Fibroblast of lung (primary cell): Measurements from ENCODE around the gene ZNF620. TPM values are rescaled to one million over a fixed set of nuclear protein-coding genes. Genes with fewer than 3 reads are reported as not detected.

Experiments used
- DNase-seq, 2 donors: peaks; one replicate each; pipeline versions ENCODE4 v3.0.0 to v3.0.0-alpha.2; 2010; ENCODE audit warnings: low read depth in 2 of 2
- H2AFZ ChIP-seq: 2 replicates; pipeline ENCODE4 v1.5.1; 2012; ENCODE audit warnings: low read length, control low read depth, inconsistent platforms
- H3K27ac ChIP-seq: 2 replicates; pipeline ENCODE4 v1.5.1; 2011; ENCODE audit warnings: low read length, control low read depth; ENCODE audit not compliant: insufficient read depth
- H3K27me3 ChIP-seq: 2 replicates; pipeline ENCODE4 v1.5.1; 2011; ENCODE audit warnings: mild to moderate bottlenecking, low read length; ENCODE audit not compliant: control insufficient read depth, insufficient read depth
- H3K36me3 ChIP-seq: 2 replicates; pipeline ENCODE4 v1.5.1; 2011; ENCODE audit warnings: low read length; ENCODE audit not compliant: control insufficient read depth, insufficient read depth
- H3K4me1 ChIP-seq: 2 replicates; pipeline ENCODE4 v1.5.1; 2011; ENCODE audit warnings: low read length; ENCODE audit not compliant: control insufficient read depth, insufficient read depth; ENCODE audit errors: extremely low read depth
- H3K4me2 ChIP-seq: 2 replicates; pipeline ENCODE4 v1.5.1; 2011; ENCODE audit warnings: low read length, control low read depth; ENCODE audit not compliant: insufficient read depth; ENCODE audit errors: extremely low read depth
- H3K4me3 ChIP-seq, 4 experiments: fragments of 200-600 bp in 1 of 4; sonication (generic) in 1 of 4; replicated peaks in 1 of 4; 2 replicates each; pipeline ENCODE4 v1.5.1; 2011 to 2016; ENCODE audit warnings: low read length in 4 of 4, low read depth in 3 of 4, mild to moderate bottlenecking in 3 of 4, control low read depth in 2 of 4, inconsistent platforms in 1 of 4, mixed read lengths in 1 of 4; ENCODE audit not compliant: insufficient read depth in 1 of 4; ENCODE audit errors: control extremely low read depth in 1 of 4
- H3K79me2 ChIP-seq: 2 replicates; pipeline ENCODE4 v1.5.1; 2012; ENCODE audit warnings: mild to moderate bottlenecking, low read length, inconsistent platforms; ENCODE audit not compliant: control insufficient read depth, insufficient read depth
- H3K9ac ChIP-seq: 2 replicates; pipeline ENCODE4 v1.5.1; 2011; ENCODE audit warnings: mild to moderate bottlenecking, low read length, control low read depth; ENCODE audit not compliant: insufficient read depth
- H3K9me3 ChIP-seq: 2 replicates; pipeline ENCODE4 v1.5.1; 2012; ENCODE audit warnings: low read depth, low read length; ENCODE audit not compliant: control insufficient read depth, insufficient read depth
- H4K20me1 ChIP-seq: 2 replicates; pipeline ENCODE4 v1.5.1; 2011; ENCODE audit warnings: low read length; ENCODE audit not compliant: control insufficient read depth, insufficient read depth; ENCODE audit errors: extremely low read depth
- CTCF ChIP-seq, 2 donors: IDR thresholded peaks in 1 of 2; conservative IDR thresholded peaks in 1 of 2; 1 replicate in 1 of 2; 2 replicates in 1 of 2; pipeline ENCODE4 v1.5.1; 2011 to 2012; ENCODE audit warnings: low read length in 2 of 2, control low read depth in 1 of 2, inconsistent platforms in 1 of 2, low read depth in 1 of 2, mild to moderate bottlenecking in 1 of 2
- EZH2 ChIP-seq: IDR thresholded peaks from 2 replicates; pipeline ENCODE4 v1.5.1; 2012; ENCODE audit warnings: low read length, control low read depth, mild to moderate bottlenecking; ENCODE audit errors: missing control alignments
- polyA plus RNA-seq, 2 donors: library from polyadenylated mRNA; depleted of rRNA in 1 of 2; stranded (reverse) in 1 of 2; unstranded in 1 of 2; fragments of >200 nt; gene quantifications; 2 replicates each; pipeline ENCODE4 v1.2.1, GENCODE V29; 2011 to 2012; ENCODE audit warnings: missing spikeins in 1 of 2
- total RNA-seq: library from RNA; depleted of rRNA; stranded (reverse); fragments of >200 nt; gene quantifications from 2 replicates; pipeline ENCODE4 v1.2.1, GENCODE V29; 2014

The ZNF620 gene
- total and polyA plus RNA-seq, 2 donors (not counting 1 experiment from before 2014, with no cell fraction given) = 0.51 to 1.5 TPM

- H3K79me2 ChIP-seq = no peaks in the 10 kb centered on the region
- no peak overlapping the region for H2AFZ ChIP-seq
- H3K4me3 ChIP-seq = no peak overlapping the region
- H3K4me1 ChIP-seq = peaks cover 6% of the 10 kb centered on the region
- H3K36me3 ChIP-seq = no peaks in the 10 kb centered on the region
- H4K20me1 ChIP-seq = no peaks in the 10 kb centered on the region
- H3K9me3 ChIP-seq = no peaks in the 10 kb centered on the region
- no peak for DNase-seq
- no peak overlapping the region for H3K27ac ChIP-seq
- no peak overlapping the region for H3K9ac ChIP-seq
- H3K4me2 ChIP-seq = no peak overlapping the region
- H3K27me3 ChIP-seq = no peaks in the 10 kb centered on the region
- TF ChIP-seq CTCF (conservative IDR thresholded peaks at IDR 0.05 in 1 of 2, IDR thresholded peaks at IDR 0.05 in 1 of 2; ENCODE audit: low read depth in 1 of 2, low read length in 2 of 2) = no peak
- TF ChIP-seq EZH2 = no peak
These were observed 3.8 kb upstream of the ZNF620 start for GRCh38 chr3:40502034-40502433.

- H3K36me3 ChIP-seq = no peaks in the 10 kb centered on the region
- H3K4me1 ChIP-seq = peaks cover 6% of the 10 kb centered on the region
- H3K27me3 ChIP-seq = no peaks in the 10 kb centered on the region
- TF ChIP-seq EZH2 (no peak), CTCF (conservative IDR thresholded peaks at IDR 0.05 in 1 of 2, IDR thresholded peaks at IDR 0.05 in 1 of 2; ENCODE audit: low read depth in 1 of 2, low read length in 2 of 2) (no peak)
- DNase-seq = peak; percentile 93
- H3K79me2 ChIP-seq = no peaks in the 10 kb centered on the region
- H3K9ac ChIP-seq = no peak overlapping the region
- peak overlapping the region in 2 of 4 experiments; percentile 69 to 75 for H3K4me3 ChIP-seq
- no peaks in the 10 kb centered on the region for H4K20me1 ChIP-seq
- H3K4me2 ChIP-seq = no peak overlapping the region
- H3K27ac ChIP-seq = peak overlapping the region; percentile 56
- H2AFZ ChIP-seq = no peak overlapping the region
- no peaks in the 10 kb centered on the region for H3K9me3 ChIP-seq
These were observed 1.0 kb upstream of the ZNF620 start for GRCh38 chr3:40504636-40505430.

GRCh38 chr3:40511031-40511718, 5.3 kb downstream of the ZNF620 start:
- H3K79me2 ChIP-seq = no peaks in the 10 kb centered on the region
- no peaks in the 10 kb centered on the region for H3K4me1 ChIP-seq
- H3K4me3 ChIP-seq = no peak overlapping the region
- H3K9ac ChIP-seq = no peak overlapping the region
- H3K27ac ChIP-seq = no peak overlapping the region
- no peak overlapping the region for H3K4me2 ChIP-seq
- no peak overlapping the region for H2AFZ ChIP-seq
- H3K27me3 ChIP-seq = no peaks in the 10 kb centered on the region
- H3K36me3 ChIP-seq = no peaks in the 10 kb centered on the region
- no peak for DNase-seq
- H3K9me3 ChIP-seq = no peaks in the 10 kb centered on the region
- TF ChIP-seq EZH2 (no peak), CTCF (conservative IDR thresholded peaks at IDR 0.05 in 1 of 2, IDR thresholded peaks at IDR 0.05 in 1 of 2; ENCODE audit: low read depth in 1 of 2, low read length in 2 of 2) (no peak)
- no peaks in the 10 kb centered on the region for H4K20me1 ChIP-seq
